WTC11 (cell line): Measurements from ENCODE around the gene NHSL2.

Source experiments
- CTCF ChIP-seq: fragments of 200-600 bp; IDR thresholded peaks from 2 replicates; pipeline ENCODE4 v1.8.0; 2022; ENCODE audit warnings: antibody characterized with exemption
- E2F1 ChIP-seq: sonication (generic); formaldehyde crosslinking; IDR thresholded peaks from 2 replicates; pipeline ENCODE4 v1.8.0; 2022; ENCODE audit warnings: mild to moderate bottlenecking, missing genetic modification reagents
- FOXK1 ChIP-seq: sonication (generic); formaldehyde crosslinking; IDR thresholded peaks from 2 replicates; pipeline ENCODE4 v1.8.0; 2022; ENCODE audit warnings: mild to moderate bottlenecking, moderate library complexity, missing genetic modification reagents
- IRF2 ChIP-seq: sonication (generic); formaldehyde crosslinking; IDR thresholded peaks from 2 replicates; pipeline ENCODE4 v1.8.0; 2022; ENCODE audit warnings: low read depth, missing genetic modification reagents, borderline replicate concordance
- NR3C1 ChIP-seq: sonication (generic); formaldehyde crosslinking; conservative IDR thresholded peaks from 2 replicates; pipeline ENCODE4 v1.8.1; 2023; ENCODE audit warnings: low read depth, mild to moderate bottlenecking, missing genetic modification reagents
- PREB ChIP-seq: sonication (generic); formaldehyde crosslinking; IDR thresholded peaks from 2 replicates; pipeline ENCODE4 v1.8.1; 2022; ENCODE audit warnings: mild to moderate bottlenecking, missing genetic modification reagents, moderate library complexity, borderline replicate concordance

- no peak for TF ChIP-seq E2F1 (CRISPR knock-in tag)
- no peak for TF ChIP-seq IRF2 (CRISPR knock-in tag)
- no peak for TF ChIP-seq CTCF
- TF ChIP-seq FOXK1 (CRISPR knock-in tag) = no peak
- TF ChIP-seq NR3C1 (CRISPR knock-in tag) = no peak
- TF ChIP-seq PREB (CRISPR knock-in tag) = no peak
Measured at GRCh38 chrX:72146527-72146926, 235.9 kb downstream of the NHSL2 start.
